Caco-2 (cell line): Measurements from ENCODE around the gene PRDM1. TPM values are rescaled to one million over a fixed set of nuclear protein-coding genes. Genes with fewer than 3 reads are reported as not detected.

Experiments used
- BruUV-seq: library from RNA; stranded (reverse); fragments of 400-500 nt; replicated peaks from 2 replicates; lab custom pipeline; 2021; lab: Mats Ljungman, UMichigan
- CTCF ChIA-PET: fragments of 300-600 bp; sonication (Branson Sonifier 250); formaldehyde crosslinking; loops from one replicate; lab custom pipeline; 2022; ENCODE audit warnings: antibody characterized with exemption; lab: Charles Lee
- POLR2A ChIA-PET: fragments of 300-600 bp; sonication (Branson Sonifier 250); formaldehyde crosslinking; loops from one replicate; lab custom pipeline; 2022; ENCODE audit warnings: antibody characterized with exemption; lab: Charles Lee
- DNase-seq, 2 experiments: peaks; one replicate each; pipeline versions ENCODE4 v3.0.0 to v3.0.0-alpha.2; 2020 to 2022
- H3K27me3 ChIP-seq: replicated peaks from 2 replicates; pipeline ENCODE4 v1.6.0; 2011; ENCODE audit warnings: low read length; ENCODE audit not compliant: control insufficient read depth, insufficient read depth
- H3K36me3 ChIP-seq: 2 replicates; pipeline ENCODE4 v1.5.1; 2011; ENCODE audit warnings: low read length; ENCODE audit not compliant: control insufficient read depth, insufficient read depth
- H3K4me1 ChIP-seq: fragments of 250-450 bp; sonication (Bioruptor Pico); 2 replicates; pipeline ENCODE4 v1.5.1; 2020; ENCODE audit warnings: mild to moderate bottlenecking
- H3K4me3 ChIP-seq: 2 replicates; pipeline ENCODE4 v1.5.1; 2011; ENCODE audit warnings: low read depth, mild to moderate bottlenecking, control low read depth, low read length
- H3K9me3 ChIP-seq: fragments of 250-450 bp; sonication (Bioruptor Pico); 2 replicates; pipeline ENCODE4 v1.5.1; 2020; ENCODE audit warnings: mild to moderate bottlenecking, moderate library complexity
- H3K27ac Mint-ChIP-seq: one replicate; pipeline ENCODE4 v1.8.0; 2022; ENCODE audit warnings: mixed read lengths; ENCODE audit not compliant: unreplicated experiment
- H3K27me3 Mint-ChIP-seq: one replicate; pipeline ENCODE4 v1.8.0; 2022; ENCODE audit warnings: mixed read lengths; ENCODE audit not compliant: insufficient read depth, unreplicated experiment
- H3K36me3 Mint-ChIP-seq: one replicate; pipeline ENCODE4 v1.8.0; 2022; ENCODE audit warnings: mild to moderate bottlenecking, mixed read lengths; ENCODE audit not compliant: insufficient read depth, unreplicated experiment
- H3K4me1 Mint-ChIP-seq: one replicate; pipeline ENCODE4 v1.8.0; 2022; ENCODE audit warnings: low read depth, mixed read lengths; ENCODE audit not compliant: unreplicated experiment
- H3K4me3 Mint-ChIP-seq: one replicate; pipeline ENCODE4 v1.8.0; 2022; ENCODE audit warnings: mild to moderate bottlenecking, moderate library complexity, mixed read lengths; ENCODE audit not compliant: unreplicated experiment
- H3K9me3 Mint-ChIP-seq: one replicate; pipeline ENCODE4 v1.8.0; 2022; ENCODE audit warnings: mixed read lengths; ENCODE audit not compliant: unreplicated experiment
- intact Hi-C: fragments of 100-400 bp; cut with micrococcal nuclease; formaldehyde crosslinking; loops from one replicate; pipeline ENCODE4 v1.10.0; 2022; ENCODE audit not compliant: unreplicated experiment
- total RNA-seq: library from RNA; stranded (reverse); gene quantifications from 2 replicates; pipeline ENCODE4 v1.2.3, GENCODE V29; 2022
- TF ChIP-seq, protein P1 (sequence below), 2 experiments: fragments of 200-600 bp in 1 of 2; IDR thresholded peaks; 1 replicate in 1 of 2; 2 replicates in 1 of 2; pipeline versions ENCODE4 v1.5.1 to v1.8.0; 2011 to 2022; ENCODE audit warnings: antibody characterized with exemption in 1 of 2, control low read depth in 1 of 2, inconsistent platforms in 1 of 2, low read depth in 1 of 2, low read length in 1 of 2, mild to moderate bottlenecking in 1 of 2, moderate library complexity in 1 of 2; ENCODE audit not compliant: insufficient read depth in 1 of 2, severe bottlenecking in 1 of 2, unreplicated experiment in 1 of 2

The PRDM1 gene
- total RNA-seq, 1 experiment from 2014 or later, result 10.4 TPM

DNA sequence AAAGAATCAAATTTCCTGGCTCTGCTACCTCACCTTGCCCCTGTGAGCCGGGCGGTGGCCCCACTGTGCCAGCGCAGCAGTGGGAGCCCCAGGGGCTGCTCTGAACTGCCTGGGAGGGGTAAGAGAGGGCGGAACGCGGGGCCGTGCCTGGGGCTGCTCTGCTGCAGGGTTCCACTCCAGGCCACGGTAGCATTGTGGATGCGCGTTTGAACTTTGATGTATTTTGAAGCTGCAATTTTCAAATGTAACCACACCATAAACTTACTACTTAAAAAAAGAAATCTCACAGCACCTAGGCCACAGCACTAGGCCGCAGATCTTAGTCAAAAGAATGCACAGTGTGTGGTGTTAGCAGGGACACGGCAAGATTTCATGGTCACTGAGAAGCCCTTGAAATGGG lies 57.5 kb downstream of the PRDM1 start:
- Mint-ChIP-seq H3K9me3 (no peaks in the 10 kb centered on the region), H3K4me3 (no peak overlapping the region), H3K27ac (no peak overlapping the region), H3K4me1 (no peaks in the 10 kb centered on the region), H3K27me3 (no peaks in the 10 kb centered on the region), H3K36me3 (no peaks in the 10 kb centered on the region)
- DNase-seq, result no peak
- Histone ChIP-seq H3K4me1 (no peaks in the 10 kb centered on the region), H3K36me3 (no peaks in the 10 kb centered on the region), H3K27me3 (no peaks in the 10 kb centered on the region), H3K4me3 (no peak overlapping the region), H3K9me3 (no peaks in the 10 kb centered on the region)
- ChIA-PET POLR2A (no interaction called here), CTCF (no interaction called here)
- intact Hi-C loops, result no loop called here
- TF ChIP-seq, protein P1, sequence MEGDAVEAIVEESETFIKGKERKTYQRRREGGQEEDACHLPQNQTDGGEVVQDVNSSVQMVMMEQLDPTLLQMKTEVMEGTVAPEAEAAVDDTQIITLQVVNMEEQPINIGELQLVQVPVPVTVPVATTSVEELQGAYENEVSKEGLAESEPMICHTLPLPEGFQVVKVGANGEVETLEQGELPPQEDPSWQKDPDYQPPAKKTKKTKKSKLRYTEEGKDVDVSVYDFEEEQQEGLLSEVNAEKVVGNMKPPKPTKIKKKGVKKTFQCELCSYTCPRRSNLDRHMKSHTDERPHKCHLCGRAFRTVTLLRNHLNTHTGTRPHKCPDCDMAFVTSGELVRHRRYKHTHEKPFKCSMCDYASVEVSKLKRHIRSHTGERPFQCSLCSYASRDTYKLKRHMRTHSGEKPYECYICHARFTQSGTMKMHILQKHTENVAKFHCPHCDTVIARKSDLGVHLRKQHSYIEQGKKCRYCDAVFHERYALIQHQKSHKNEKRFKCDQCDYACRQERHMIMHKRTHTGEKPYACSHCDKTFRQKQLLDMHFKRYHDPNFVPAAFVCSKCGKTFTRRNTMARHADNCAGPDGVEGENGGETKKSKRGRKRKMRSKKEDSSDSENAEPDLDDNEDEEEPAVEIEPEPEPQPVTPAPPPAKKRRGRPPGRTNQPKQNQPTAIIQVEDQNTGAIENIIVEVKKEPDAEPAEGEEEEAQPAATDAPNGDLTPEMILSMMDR (IDR thresholded peaks at IDR 0.05; ENCODE audit: insufficient read depth in 1 of 2, low read depth in 1 of 2, low read length in 1 of 2, severe bottlenecking in 1 of 2, unreplicated experiment in 1 of 2), result no peak
- BruUV-seq, result no TSS peak

DNA sequence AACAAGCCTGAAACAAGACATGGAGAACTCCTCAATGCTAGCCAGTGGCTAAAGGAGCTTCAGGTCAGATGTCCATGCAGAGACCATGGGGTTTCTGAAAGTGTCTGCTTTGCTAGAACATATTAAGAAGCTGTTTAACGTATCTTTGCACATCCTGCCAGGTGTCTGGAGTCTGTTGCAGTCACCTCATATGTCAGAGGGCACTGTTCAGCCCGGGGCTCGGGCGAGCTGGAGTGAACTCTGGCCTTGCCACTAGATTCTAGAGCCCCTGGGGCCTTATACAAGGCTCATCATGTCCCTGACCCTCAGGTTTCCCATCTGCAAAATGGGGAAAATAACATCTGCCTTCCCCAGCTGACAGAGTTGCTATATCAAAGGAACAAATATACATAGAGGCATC lies 59.0 kb downstream of the PRDM1 start:
- Mint-ChIP-seq H3K27ac (no peak overlapping the region), H3K4me1 (no peaks in the 10 kb centered on the region), H3K9me3 (no peaks in the 10 kb centered on the region), H3K27me3 (no peaks in the 10 kb centered on the region), H3K36me3 (no peaks in the 10 kb centered on the region), H3K4me3 (no peak overlapping the region)
- TF ChIP-seq, protein P1 (IDR thresholded peaks at IDR 0.05; ENCODE audit: insufficient read depth in 1 of 2, low read depth in 1 of 2, low read length in 1 of 2, severe bottlenecking in 1 of 2, unreplicated experiment in 1 of 2), result no peak
- CTCF ChIA-PET, result no interaction called here
- BruUV-seq, result no TSS peak
- intact Hi-C loops, result no loop called here
- Histone ChIP-seq H3K9me3 (no peaks in the 10 kb centered on the region), H3K27me3 (no peaks in the 10 kb centered on the region), H3K4me3 (no peak overlapping the region), H3K36me3 (no peaks in the 10 kb centered on the region), H3K4me1 (no peaks in the 10 kb centered on the region)
- POLR2A ChIA-PET, result no interaction called here
- no peak for DNase-seq

DNA sequence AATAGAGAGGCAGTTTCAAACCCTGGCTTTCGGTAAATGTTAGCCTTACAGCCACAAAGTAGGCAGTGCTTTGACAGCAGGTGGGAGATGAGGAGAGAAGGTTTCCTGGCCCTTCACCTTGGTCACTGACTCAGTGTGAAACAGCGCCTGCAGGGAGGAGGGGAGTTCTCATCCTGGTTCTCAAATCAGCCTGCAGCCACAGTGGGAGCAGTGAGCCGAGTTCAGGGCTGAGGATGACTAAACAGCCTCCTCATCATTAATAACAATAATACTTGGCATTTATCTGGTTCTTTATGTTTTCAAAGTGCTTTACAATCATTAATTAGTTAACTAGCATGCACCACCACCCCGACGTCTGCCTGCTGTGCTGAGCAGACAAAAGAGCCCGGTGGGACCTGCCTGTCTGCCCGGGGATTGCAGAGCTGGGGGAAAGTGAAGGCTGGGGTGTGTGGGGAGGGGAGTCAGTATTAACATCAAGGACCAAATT lies 59.6 kb downstream of the PRDM1 start:
- BruUV-seq, result no TSS peak

More for the DNA sequence above, 59.6 kb downstream of the PRDM1 start:
- no peaks in the 10 kb centered on the region for H3K4me1 Mint-ChIP-seq
- H3K4me1 ChIP-seq, result no peaks in the 10 kb centered on the region
- TF ChIP-seq, protein P1 (IDR thresholded peaks at IDR 0.05; ENCODE audit: insufficient read depth in 1 of 2, low read depth in 1 of 2, low read length in 1 of 2, severe bottlenecking in 1 of 2, unreplicated experiment in 1 of 2), result no peak
- DNase-seq, result no peak
- H3K27me3 ChIP-seq, result no peaks in the 10 kb centered on the region
- no peaks in the 10 kb centered on the region for H3K9me3 Mint-ChIP-seq
- no peak overlapping the region for H3K4me3 Mint-ChIP-seq
- H3K36me3 ChIP-seq, result no peaks in the 10 kb centered on the region
- intact Hi-C loops, result no loop called here
- H3K27ac Mint-ChIP-seq, result no peak overlapping the region
- H3K36me3 Mint-ChIP-seq, result no peaks in the 10 kb centered on the region
- ChIA-PET CTCF (no interaction called here), POLR2A (no interaction called here)
- no peaks in the 10 kb centered on the region for H3K27me3 Mint-ChIP-seq
- H3K4me3 ChIP-seq, result no peak overlapping the region
- no peaks in the 10 kb centered on the region for H3K9me3 ChIP-seq
